WTC11 (cell line): Measurements from ENCODE around the gene UNC5A. TPM values are rescaled to one million over a fixed set of nuclear protein-coding genes. Genes with fewer than 3 reads are reported as not detected.

Experiments used
- ATAC-seq: fragments of 200-7000 bp; cut with Tn5 transposase; 2 replicates; pipeline ENCODE4 v1.10.0; 2021; ENCODE audit warnings: mild to moderate bottlenecking, moderate library complexity
- CTCF ChIA-PET: fragments of 300-600 bp; sonication (Branson Sonifier 250); formaldehyde crosslinking; loops from one replicate; lab custom pipeline; 2021; ENCODE audit warnings: antibody characterized with exemption; lab: Charles Lee
- POLR2A ChIA-PET: fragments of 350-600 bp; sonication (Branson Sonifier 250); formaldehyde crosslinking; loops from one replicate; lab custom pipeline; 2021; ENCODE audit warnings: antibody characterized with exemption; lab: Charles Lee
- DNase-seq: peaks from one replicate; pipeline ENCODE4 v3.0.0; 2021; ENCODE audit warnings: low spot score
- H3K27ac Mint-ChIP-seq: 2 replicates; pipeline ENCODE4 v1.8.0; 2021; ENCODE audit warnings: mixed read lengths
- H3K27me3 Mint-ChIP-seq: 2 replicates; pipeline ENCODE4 v1.8.0; 2021; ENCODE audit warnings: low read depth, mild to moderate bottlenecking, moderate library complexity, mixed read lengths
- H3K36me3 Mint-ChIP-seq: 2 replicates; pipeline ENCODE4 v1.8.0; 2021; ENCODE audit warnings: mixed read lengths
- H3K4me1 Mint-ChIP-seq: 2 replicates; pipeline ENCODE4 v1.8.0; 2022; ENCODE audit warnings: mixed read lengths
- H3K4me3 Mint-ChIP-seq: 2 replicates; pipeline ENCODE4 v1.8.0; 2021; ENCODE audit warnings: mild to moderate bottlenecking, moderate library complexity, mixed read lengths
- H3K9me3 Mint-ChIP-seq: 2 replicates; pipeline ENCODE4 v1.8.0; 2021; ENCODE audit warnings: mixed read lengths
- ELF4 ChIP-seq: sonication (generic); formaldehyde crosslinking; IDR thresholded peaks from 2 replicates; pipeline ENCODE4 v1.8.1; 2022; ENCODE audit warnings: low read depth, mild to moderate bottlenecking, moderate library complexity, missing genetic modification reagents
- FOXP1 ChIP-seq: sonication (generic); formaldehyde crosslinking; IDR thresholded peaks from 2 replicates; pipeline ENCODE4 v1.8.0; 2022; ENCODE audit warnings: missing genetic modification reagents, mild to moderate bottlenecking, moderate library complexity, borderline replicate concordance
- FOXP4 ChIP-seq: sonication (generic); formaldehyde crosslinking; IDR thresholded peaks from 2 replicates; pipeline ENCODE4 v1.8.0; 2022; ENCODE audit warnings: mild to moderate bottlenecking, missing genetic modification reagents
- GABPB1 ChIP-seq: sonication (generic); formaldehyde crosslinking; IDR thresholded peaks from 2 replicates; pipeline ENCODE4 v1.8.1; 2023; ENCODE audit warnings: mild to moderate bottlenecking, missing genetic modification reagents
- GRHL2 ChIP-seq: fragments of 250-450 bp; sonication (Bioruptor Pico); IDR thresholded peaks from 2 replicates; pipeline ENCODE4 v1.8.0; 2022; ENCODE audit warnings: mild to moderate bottlenecking, moderate library complexity; ENCODE audit not compliant: insufficient replicate concordance, severe bottlenecking
- HMGA2 ChIP-seq: fragments of 250-450 bp; sonication (Bioruptor Pico); IDR thresholded peaks from 2 replicates; pipeline ENCODE4 v1.4.0; 2021; ENCODE audit warnings: mild to moderate bottlenecking, moderate library complexity
- MAX ChIP-seq: sonication (generic); formaldehyde crosslinking; IDR thresholded peaks from 2 replicates; pipeline ENCODE4 v1.8.0; 2022; ENCODE audit warnings: mild to moderate bottlenecking, missing genetic modification reagents
- NFYB ChIP-seq: sonication (generic); formaldehyde crosslinking; conservative IDR thresholded peaks from 2 replicates; pipeline ENCODE4 v1.8.0; 2022; ENCODE audit warnings: low read depth, missing genetic modification reagents
- OVOL2 ChIP-seq: fragments of 250-450 bp; sonication (Bioruptor Pico); IDR thresholded peaks from 2 replicates; pipeline ENCODE4 v1.9.0; 2021; ENCODE audit warnings: mild to moderate bottlenecking, borderline replicate concordance
- USF1 ChIP-seq: sonication (generic); formaldehyde crosslinking; IDR thresholded peaks from 2 replicates; pipeline ENCODE4 v1.8.0; 2022; ENCODE audit warnings: mild to moderate bottlenecking, missing genetic modification reagents
- ZBTB43 ChIP-seq: sonication (generic); formaldehyde crosslinking; IDR thresholded peaks from 2 replicates; pipeline ENCODE4 v1.8.1; 2023; ENCODE audit warnings: mild to moderate bottlenecking, missing genetic modification reagents
- ZNF138 ChIP-seq: sonication (generic); formaldehyde crosslinking; conservative IDR thresholded peaks from 2 replicates; pipeline ENCODE4 v1.8.1; 2022; ENCODE audit warnings: mild to moderate bottlenecking, moderate library complexity, missing genetic modification reagents
- ZNF425 ChIP-seq: fragments of 250-450 bp; sonication (Bioruptor Pico); conservative IDR thresholded peaks from 2 replicates; pipeline ENCODE4 v1.9.0; 2021; ENCODE audit warnings: mild to moderate bottlenecking
- total RNA-seq: library from RNA; stranded (reverse); gene quantifications from 3 replicates; pipeline ENCODE4 v1.2.3, GENCODE V29; 2021
- TF ChIP-seq, protein P1 (sequence below): sonication (generic); formaldehyde crosslinking; IDR thresholded peaks from 2 replicates; pipeline ENCODE4 v1.8.1; 2023; ENCODE audit warnings: mild to moderate bottlenecking, missing genetic modification reagents
- TF ChIP-seq, protein P2 (sequence below): sonication (generic); formaldehyde crosslinking; IDR thresholded peaks from 2 replicates; pipeline ENCODE4 v1.8.1; 2023; ENCODE audit warnings: mild to moderate bottlenecking, missing genetic modification reagents, moderate library complexity
- TF ChIP-seq, protein P3 (sequence below): sonication (generic); formaldehyde crosslinking; conservative IDR thresholded peaks from 2 replicates; pipeline ENCODE4 v1.8.1; 2023; ENCODE audit warnings: mild to moderate bottlenecking, low read depth, missing genetic modification reagents, moderate library complexity

UNC5A gene
- total RNA-seq, 1 experiment from 2014 or later = 10.2 TPM

DNA sequence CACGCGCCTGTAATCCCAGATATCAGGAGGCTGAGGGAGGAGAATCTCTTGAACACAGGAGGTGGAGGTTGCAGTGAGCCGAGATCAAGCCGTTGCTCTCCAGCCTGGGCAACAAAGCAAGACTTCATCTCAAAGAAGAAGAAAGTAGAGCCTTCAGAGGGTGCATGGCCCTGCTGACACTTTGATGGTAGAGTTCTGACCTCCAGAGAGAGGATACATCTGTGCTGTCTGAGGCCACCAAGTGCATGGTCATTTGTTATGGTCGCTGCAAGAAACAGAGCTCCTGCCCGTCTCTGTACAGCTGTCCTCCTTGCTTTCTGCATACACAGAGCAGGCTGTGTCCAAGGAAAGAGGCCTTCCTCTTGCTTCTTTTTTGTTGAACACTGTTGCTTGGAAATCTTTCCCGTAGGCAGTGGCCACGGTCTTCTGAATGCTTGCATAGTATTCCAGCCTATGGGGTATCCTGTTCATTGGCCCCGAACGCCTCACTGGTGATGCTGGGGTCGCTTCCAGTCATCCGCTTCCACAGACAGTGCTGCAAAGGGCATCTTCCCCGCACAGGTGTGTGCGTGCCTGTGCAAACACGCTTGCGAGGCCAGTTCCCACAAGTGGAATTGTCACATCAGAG, 36.8 kb upstream of the UNC5A start:
- H3K4me3 Mint-ChIP-seq = no peak overlapping the region
- no peak for TF ChIP-seq ELF4
- no peak for TF ChIP-seq ZNF138 (CRISPR knock-in tag)
- TF ChIP-seq ZBTB43 = no peak
- no peak for TF ChIP-seq FOXP1 (CRISPR knock-in tag)
- no peak for TF ChIP-seq GABPB1
- TF ChIP-seq, protein P1, sequence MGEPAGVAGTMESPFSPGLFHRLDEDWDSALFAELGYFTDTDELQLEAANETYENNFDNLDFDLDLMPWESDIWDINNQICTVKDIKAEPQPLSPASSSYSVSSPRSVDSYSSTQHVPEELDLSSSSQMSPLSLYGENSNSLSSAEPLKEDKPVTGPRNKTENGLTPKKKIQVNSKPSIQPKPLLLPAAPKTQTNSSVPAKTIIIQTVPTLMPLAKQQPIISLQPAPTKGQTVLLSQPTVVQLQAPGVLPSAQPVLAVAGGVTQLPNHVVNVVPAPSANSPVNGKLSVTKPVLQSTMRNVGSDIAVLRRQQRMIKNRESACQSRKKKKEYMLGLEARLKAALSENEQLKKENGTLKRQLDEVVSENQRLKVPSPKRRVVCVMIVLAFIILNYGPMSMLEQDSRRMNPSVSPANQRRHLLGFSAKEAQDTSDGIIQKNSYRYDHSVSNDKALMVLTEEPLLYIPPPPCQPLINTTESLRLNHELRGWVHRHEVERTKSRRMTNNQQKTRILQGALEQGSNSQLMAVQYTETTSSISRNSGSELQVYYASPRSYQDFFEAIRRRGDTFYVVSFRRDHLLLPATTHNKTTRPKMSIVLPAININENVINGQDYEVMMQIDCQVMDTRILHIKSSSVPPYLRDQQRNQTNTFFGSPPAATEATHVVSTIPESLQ (CRISPR knock-in tag) = no peak
- no peak for TF ChIP-seq FOXP4 (CRISPR knock-in tag)
- TF ChIP-seq OVOL2 (CRISPR knock-in tag) = no peak
- no peak for TF ChIP-seq HMGA2 (CRISPR knock-in tag)
- TF ChIP-seq GRHL2 (CRISPR knock-in tag) = no peak
- TF ChIP-seq ZNF425 = no peak
- TF ChIP-seq, protein P2, sequence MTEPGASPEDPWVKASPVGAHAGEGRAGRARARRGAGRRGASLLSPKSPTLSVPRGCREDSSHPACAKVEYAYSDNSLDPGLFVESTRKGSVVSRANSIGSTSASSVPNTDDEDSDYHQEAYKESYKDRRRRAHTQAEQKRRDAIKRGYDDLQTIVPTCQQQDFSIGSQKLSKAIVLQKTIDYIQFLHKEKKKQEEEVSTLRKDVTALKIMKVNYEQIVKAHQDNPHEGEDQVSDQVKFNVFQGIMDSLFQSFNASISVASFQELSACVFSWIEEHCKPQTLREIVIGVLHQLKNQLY (CRISPR knock-in tag) = no peak
- TF ChIP-seq USF1 (CRISPR knock-in tag) = no peak
- no peak for TF ChIP-seq MAX (CRISPR knock-in tag)
- TF ChIP-seq NFYB (CRISPR knock-in tag) = no peak
- TF ChIP-seq, protein P3, sequence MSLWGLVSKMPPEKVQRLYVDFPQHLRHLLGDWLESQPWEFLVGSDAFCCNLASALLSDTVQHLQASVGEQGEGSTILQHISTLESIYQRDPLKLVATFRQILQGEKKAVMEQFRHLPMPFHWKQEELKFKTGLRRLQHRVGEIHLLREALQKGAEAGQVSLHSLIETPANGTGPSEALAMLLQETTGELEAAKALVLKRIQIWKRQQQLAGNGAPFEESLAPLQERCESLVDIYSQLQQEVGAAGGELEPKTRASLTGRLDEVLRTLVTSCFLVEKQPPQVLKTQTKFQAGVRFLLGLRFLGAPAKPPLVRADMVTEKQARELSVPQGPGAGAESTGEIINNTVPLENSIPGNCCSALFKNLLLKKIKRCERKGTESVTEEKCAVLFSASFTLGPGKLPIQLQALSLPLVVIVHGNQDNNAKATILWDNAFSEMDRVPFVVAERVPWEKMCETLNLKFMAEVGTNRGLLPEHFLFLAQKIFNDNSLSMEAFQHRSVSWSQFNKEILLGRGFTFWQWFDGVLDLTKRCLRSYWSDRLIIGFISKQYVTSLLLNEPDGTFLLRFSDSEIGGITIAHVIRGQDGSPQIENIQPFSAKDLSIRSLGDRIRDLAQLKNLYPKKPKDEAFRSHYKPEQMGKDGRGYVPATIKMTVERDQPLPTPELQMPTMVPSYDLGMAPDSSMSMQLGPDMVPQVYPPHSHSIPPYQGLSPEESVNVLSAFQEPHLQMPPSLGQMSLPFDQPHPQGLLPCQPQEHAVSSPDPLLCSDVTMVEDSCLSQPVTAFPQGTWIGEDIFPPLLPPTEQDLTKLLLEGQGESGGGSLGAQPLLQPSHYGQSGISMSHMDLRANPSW (CRISPR knock-in tag) = no peak
- H3K27ac Mint-ChIP-seq = no peak overlapping the region
- CTCF ChIA-PET = no interaction called here
- POLR2A ChIA-PET = interaction anchor here (0.7 kb wide), 1 partner anchor 97 kb away, joined by 3 read pairs; no protein-coding TSS in a partner anchor
- peaks cover 24% of the 10 kb centered on the region for H3K4me1 Mint-ChIP-seq
- H3K36me3 Mint-ChIP-seq = peaks cover 2% of the 10 kb centered on the region; the same call in 1 of the 2 replicates
- peaks cover 16% of the 10 kb centered on the region for H3K9me3 Mint-ChIP-seq
- H3K27me3 Mint-ChIP-seq = peaks cover 2% of the 10 kb centered on the region; the same call in 1 of the 2 replicates
- DNase-seq (no peak), ATAC-seq (no peak)
